ENCODE results near the gene NKG7. TPM values are rescaled to one million over a fixed set of nuclear protein-coding genes. Genes with fewer than 3 reads are reported as not detected.

NKG7 gene
- total and polyA plus RNA-seq, 9 donors, result 0.80 to 3.9 (median 2.1) TPM

DNA sequence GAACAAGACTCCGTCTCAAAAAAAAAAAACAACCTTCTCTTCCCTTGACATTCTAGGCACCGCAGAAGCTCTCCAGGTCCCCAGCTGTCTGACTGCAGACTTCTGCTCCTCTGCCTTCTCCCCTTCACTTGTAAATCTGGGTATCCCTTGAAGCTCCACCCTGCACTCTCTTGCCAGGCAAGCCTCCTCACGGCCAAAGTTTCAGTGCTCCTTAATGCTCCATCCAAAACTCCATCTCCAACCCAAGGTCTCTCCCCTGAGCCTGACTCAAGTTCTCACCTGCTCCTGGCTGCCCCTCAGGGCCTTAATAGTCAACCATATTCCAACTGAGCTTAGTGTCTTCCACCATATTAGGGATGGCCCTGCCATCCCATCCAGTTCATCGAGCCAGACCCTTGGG is 2.2 kb downstream of the NKG7 start:
- Histone ChIP-seq H3K4me1 (ENCODE audit: control insufficient read depth, insufficient read depth, low read length) (peaks cover 21% of the 10 kb centered on the region), H3K27me3 (ENCODE audit: control insufficient read depth, insufficient read depth, low read length) (no peaks in the 10 kb centered on the region), H3K9me3 (replicated peaks; ENCODE audit: control insufficient read depth, low read depth, low read length) (no peaks in the 10 kb centered on the region), H3K36me3 (ENCODE audit: control insufficient read depth, insufficient read depth, low read length) (no peaks in the 10 kb centered on the region), H3K27ac (ENCODE audit: low read length) (no peak overlapping the region), H3K4me3 (ENCODE audit: low read length) (no peak overlapping the region)
- no peak for DNase-seq
- WGBS (ENCODE audit: insufficient coverage), result 72% methylated on average over 3 of the region's 4 CpGs

DNA sequence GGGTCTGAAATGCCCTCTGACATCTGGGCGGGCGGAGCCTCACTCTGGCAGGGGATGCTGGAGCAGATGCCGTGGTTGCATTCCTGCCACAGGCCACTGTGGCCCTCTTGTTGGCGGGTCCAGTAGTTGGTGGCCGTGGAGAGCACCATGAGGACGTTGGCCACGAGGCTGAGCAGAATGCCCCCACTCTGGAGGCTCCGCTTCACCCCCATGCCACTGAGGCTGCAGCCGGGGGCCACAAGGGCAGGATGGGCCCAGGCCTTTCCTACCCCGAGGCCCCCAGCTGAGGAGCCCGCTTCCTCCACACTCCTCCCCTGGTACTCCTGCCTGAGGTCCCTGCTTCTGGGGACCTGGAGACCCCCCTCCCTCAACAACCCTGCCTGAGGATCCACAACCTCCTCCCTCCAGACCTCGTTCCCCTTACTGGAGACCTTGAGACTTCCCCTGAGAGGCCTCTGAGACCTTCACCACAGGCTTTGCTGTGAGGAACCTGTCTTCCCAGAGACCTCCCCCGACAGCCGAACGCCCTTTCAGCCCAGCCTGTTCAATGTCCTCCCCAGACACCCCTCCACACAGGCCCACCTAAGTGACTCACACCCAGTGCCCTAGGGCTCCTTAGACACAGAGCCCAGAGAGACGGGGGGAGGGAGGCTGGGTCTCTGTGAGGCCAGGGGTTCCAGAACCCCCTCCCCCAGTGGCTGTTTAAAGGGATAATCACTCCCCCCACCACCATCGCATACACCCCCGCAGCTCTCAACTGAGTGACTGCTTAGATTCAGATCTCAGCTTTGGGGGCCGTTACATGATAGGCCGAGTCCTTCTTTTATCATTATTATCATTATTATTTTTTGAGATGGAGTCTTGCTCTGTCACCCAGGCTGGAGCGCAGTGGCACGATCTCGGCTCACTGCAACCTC is 3.8 kb downstream of the NKG7 start, which contains the start of gene CLDND2:
Gene CLDND2, minus strand, starts transcription at position 638 of the 917 bp plus-strand sequence. Its CDS starts 426 bp downstream, at position 212.
- Histone ChIP-seq H3K4me1 (ENCODE audit: control insufficient read depth, insufficient read depth, low read length) (peaks cover 24% of the 10 kb centered on the region), H3K27me3 (ENCODE audit: control insufficient read depth, insufficient read depth, low read length) (no peaks in the 10 kb centered on the region), H3K9me3 (replicated peaks; ENCODE audit: control insufficient read depth, low read depth, low read length) (no peaks in the 10 kb centered on the region), H3K27ac (ENCODE audit: low read length) (peak within 1 kb of the TSS; percentile 99), H3K4me3 (ENCODE audit: low read length) (peak within 1 kb of the TSS; percentile 85), H3K36me3 (ENCODE audit: control insufficient read depth, insufficient read depth, low read length) (no peaks in the 10 kb centered on the region)
- WGBS (ENCODE audit: insufficient coverage), result 33% methylated on average over 12 of the region's 23 CpGs
- peak; percentile 30 for DNase-seq

DNA sequence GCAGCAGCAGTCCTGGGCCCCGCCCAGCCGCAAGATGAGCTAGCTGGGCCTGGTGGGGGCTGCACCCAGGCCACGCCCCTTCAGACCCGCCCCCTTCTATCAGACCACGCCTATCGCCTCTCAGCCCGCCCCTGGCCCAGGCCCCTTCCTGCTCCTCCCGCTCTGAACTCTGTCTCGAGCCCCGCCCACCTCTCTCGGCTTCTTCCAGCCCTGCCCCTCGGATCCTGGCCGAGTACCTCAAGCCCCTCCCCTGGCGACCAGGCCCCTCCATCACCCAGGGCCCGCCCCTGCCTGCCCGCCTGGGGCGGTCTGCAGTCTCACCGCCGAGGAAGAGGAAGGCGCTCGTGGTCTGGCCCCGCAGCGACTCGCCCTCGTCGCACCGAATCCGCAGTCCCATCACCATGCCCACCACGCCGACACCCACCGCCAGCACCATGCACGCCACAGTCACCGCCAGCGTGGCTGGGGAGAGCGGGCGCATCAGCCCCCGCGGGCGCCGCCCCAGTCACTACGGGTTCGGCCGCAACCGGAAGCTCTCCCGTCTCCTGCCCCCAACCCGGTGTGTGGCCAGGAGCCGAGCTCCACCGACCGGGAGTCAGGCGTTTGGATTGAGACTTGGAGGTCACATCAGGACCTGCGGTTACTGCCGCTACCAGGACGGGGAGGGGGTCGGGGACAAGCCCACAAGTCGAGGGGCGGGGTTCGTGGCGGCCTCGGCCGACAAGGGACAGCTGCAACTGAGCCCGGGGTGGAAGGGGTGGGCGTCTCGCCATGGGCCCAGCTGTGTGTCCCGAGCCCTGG is 4.7 kb downstream of the NKG7 start:
- H3K4me3 ChIP-seq (ENCODE audit: low read length), result peak overlapping the region; percentile 85
- H3K36me3 ChIP-seq (ENCODE audit: control insufficient read depth, insufficient read depth, low read length), result no peaks in the 10 kb centered on the region
- WGBS (ENCODE audit: insufficient coverage), result under 1% methylated on average over 63 of the region's 64 CpGs
- DNase-seq, result peak; percentile 99
- H3K4me1 ChIP-seq (ENCODE audit: control insufficient read depth, insufficient read depth, low read length), result peaks cover 24% of the 10 kb centered on the region
- no peaks in the 10 kb centered on the region for H3K27me3 ChIP-seq (ENCODE audit: control insufficient read depth, insufficient read depth, low read length)
- peak overlapping the region; percentile 99 for H3K27ac ChIP-seq (ENCODE audit: low read length)
- H3K9me3 ChIP-seq (replicated peaks; ENCODE audit: control insufficient read depth, low read depth, low read length), result no peaks in the 10 kb centered on the region

DNA sequence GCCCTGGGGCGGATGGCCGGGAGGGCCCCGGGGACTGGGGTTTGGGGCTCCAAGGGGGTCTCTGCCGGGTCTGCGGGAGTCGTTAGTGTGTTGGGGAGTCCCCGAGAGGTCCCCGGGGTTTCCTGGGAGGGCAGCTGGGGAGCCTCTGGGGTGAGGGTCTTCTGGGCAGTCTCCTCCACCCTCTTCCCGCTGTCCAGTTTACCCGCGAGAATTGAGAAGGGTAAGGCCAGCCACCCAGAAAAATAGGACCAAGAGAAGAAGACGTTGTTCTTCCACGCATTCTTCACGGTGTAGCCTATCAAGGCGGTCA is 5.2 kb downstream of the NKG7 start:
- H3K36me3 ChIP-seq (ENCODE audit: control insufficient read depth, insufficient read depth, low read length), result no peaks in the 10 kb centered on the region
- H3K27ac ChIP-seq (ENCODE audit: low read length), result peak overlapping the region; percentile 99
- H3K4me1 ChIP-seq (ENCODE audit: control insufficient read depth, insufficient read depth, low read length), result peaks cover 24% of the 10 kb centered on the region
- H3K4me3 ChIP-seq (ENCODE audit: low read length), result peak overlapping the region; percentile 85
- H3K9me3 ChIP-seq (replicated peaks; ENCODE audit: control insufficient read depth, low read depth, low read length), result no peaks in the 10 kb centered on the region
- H3K27me3 ChIP-seq (ENCODE audit: control insufficient read depth, insufficient read depth, low read length), result no peaks in the 10 kb centered on the region
- WGBS (ENCODE audit: insufficient coverage), result 0% methylated on average over 9 of the region's 15 CpGs
- DNase-seq, result no peak

DNA sequence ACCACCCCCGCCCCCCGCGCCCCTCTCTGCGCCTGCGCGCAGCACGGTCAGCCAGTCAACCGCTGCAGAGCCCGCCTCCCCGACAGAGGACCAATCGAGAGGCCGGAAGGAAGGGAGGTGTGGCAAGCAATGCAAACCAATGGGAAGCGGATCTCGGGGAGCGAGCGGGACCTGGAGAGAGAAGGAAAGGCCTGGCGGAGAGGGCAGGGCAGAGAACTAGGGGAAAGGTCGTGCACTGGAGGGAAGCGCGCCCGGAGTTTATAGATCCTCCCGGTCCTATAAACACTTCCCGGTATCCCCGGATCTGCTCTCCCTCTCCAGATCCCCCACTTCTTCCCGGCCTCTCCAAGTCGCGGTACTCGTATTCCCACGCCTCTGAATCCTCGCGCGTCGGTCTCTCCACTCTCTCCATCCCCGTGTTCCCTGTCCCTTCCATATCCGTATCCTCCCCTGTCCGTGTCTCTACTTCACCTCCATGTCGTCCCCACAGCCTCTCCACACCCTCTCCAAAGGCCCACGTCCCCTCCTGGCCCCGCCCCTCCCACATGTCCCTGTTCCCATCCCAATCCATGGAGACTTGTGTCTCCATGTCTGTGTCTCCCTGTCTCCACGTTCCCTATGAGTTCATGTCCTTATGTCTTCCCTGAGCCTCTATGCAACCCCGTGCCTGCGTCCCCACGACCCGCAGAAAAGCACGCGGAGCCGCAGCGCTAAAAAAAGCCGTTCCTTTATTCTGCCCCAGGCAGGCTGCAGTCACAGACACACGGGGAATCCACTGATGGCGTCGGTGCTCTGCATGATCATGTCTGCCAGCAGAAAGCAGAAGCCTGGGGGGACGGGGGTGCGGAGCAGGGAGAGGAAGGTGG is 5.8 kb downstream of the NKG7 start:
- peak; percentile 99 for DNase-seq
- H3K27ac ChIP-seq (ENCODE audit: low read length), result peak overlapping the region; percentile 99
- 0% methylated on average over 46 of the region's 54 CpGs for WGBS (ENCODE audit: insufficient coverage)
- H3K27me3 ChIP-seq (ENCODE audit: control insufficient read depth, insufficient read depth, low read length), result no peaks in the 10 kb centered on the region
- peak overlapping the region; percentile 85 for H3K4me3 ChIP-seq (ENCODE audit: low read length)
- H3K4me1 ChIP-seq (ENCODE audit: control insufficient read depth, insufficient read depth, low read length), result peaks cover 24% of the 10 kb centered on the region
- H3K9me3 ChIP-seq (replicated peaks; ENCODE audit: control insufficient read depth, low read depth, low read length), result no peaks in the 10 kb centered on the region
- no peaks in the 10 kb centered on the region for H3K36me3 ChIP-seq (ENCODE audit: control insufficient read depth, insufficient read depth, low read length)

DNA sequence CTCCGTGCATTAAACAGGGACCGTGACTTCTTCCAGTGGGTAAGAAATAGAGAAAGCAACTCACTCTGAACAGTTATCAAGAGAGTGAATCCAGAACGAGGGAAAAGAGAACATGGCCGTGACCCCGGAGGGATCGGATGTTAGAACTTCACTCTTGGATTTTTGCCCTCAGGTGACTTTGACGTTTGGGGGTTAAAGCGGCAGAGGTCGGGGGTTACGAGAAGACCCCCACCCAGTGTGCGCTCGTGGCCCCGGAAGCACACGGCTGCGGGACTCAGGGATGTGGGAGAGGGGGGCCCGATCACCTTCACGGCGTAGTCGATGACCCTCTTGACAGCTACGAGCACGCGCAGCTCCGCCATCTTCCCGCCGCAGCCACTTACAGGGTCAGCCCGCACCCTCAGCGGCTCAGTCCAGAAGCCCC is 6.5 kb downstream of the NKG7 start, which contains the start of gene ETFB:
Gene ETFB, minus strand, starts transcription at position 424 of the 424 bp plus-strand sequence. Its CDS starts 62 bp downstream, at position 362.
- Histone ChIP-seq H3K4me1 (ENCODE audit: control insufficient read depth, insufficient read depth, low read length) (peaks cover 24% of the 10 kb centered on the region), H3K36me3 (ENCODE audit: control insufficient read depth, insufficient read depth, low read length) (no peaks in the 10 kb centered on the region), H3K27ac (ENCODE audit: low read length) (peak within 1 kb of the TSS; percentile 99), H3K27me3 (ENCODE audit: control insufficient read depth, insufficient read depth, low read length) (no peaks in the 10 kb centered on the region), H3K9me3 (replicated peaks; ENCODE audit: control insufficient read depth, low read depth, low read length) (no peaks in the 10 kb centered on the region), H3K4me3 (ENCODE audit: low read length) (peak within 1 kb of the TSS; percentile 85)
- no peak for DNase-seq
- 1% methylated on average over 21 of the region's 27 CpGs for WGBS (ENCODE audit: insufficient coverage)

DNA sequence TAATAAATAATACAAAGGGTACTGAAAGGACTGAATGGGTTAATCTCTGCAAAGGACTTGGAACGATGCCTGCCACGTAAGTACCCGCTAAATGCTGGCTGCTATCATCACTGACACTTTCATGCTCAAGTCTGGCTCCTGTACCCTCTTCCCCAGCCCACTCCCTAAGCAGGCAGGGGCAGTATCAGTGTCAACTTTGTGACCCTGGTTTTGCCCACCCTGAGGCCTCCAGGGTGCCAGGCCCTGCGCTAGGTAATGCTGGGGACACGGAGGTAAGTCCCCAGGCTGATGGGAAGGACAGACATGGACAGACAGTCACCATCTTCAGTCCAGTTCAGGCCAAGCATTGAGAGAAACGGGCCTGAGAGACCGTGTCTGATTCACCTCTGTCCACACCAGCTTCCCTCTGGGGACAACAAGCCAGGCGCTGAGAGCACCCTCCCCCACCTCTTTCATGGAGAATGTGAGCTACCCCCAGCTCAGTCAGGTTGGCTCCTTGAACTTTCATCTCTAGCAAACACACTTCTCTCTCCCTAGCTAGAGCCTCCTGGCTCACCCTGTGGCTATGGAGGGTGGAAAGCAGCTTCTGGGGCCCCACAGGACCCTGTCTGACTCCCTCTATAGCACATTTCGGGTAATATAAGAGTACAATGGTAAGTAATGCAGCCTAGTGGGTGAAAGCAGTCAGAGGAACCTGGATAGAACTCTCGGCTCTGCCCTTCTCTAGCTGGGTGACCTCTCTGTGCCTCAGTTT is 7.1 kb downstream of the NKG7 start:
- DNase-seq, result peak; percentile 49
- 16% methylated on average over 7 of the region's 10 CpGs for WGBS (ENCODE audit: insufficient coverage)
- H3K27me3 ChIP-seq (ENCODE audit: control insufficient read depth, insufficient read depth, low read length), result no peaks in the 10 kb centered on the region
- H3K4me3 ChIP-seq (ENCODE audit: low read length), result peak overlapping the region; percentile 81
- H3K36me3 ChIP-seq (ENCODE audit: control insufficient read depth, insufficient read depth, low read length), result no peaks in the 10 kb centered on the region
- peaks cover 24% of the 10 kb centered on the region for H3K4me1 ChIP-seq (ENCODE audit: control insufficient read depth, insufficient read depth, low read length)
- H3K9me3 ChIP-seq (replicated peaks; ENCODE audit: control insufficient read depth, low read depth, low read length), result no peaks in the 10 kb centered on the region
- H3K27ac ChIP-seq (ENCODE audit: low read length), result peak overlapping the region; percentile 70

DNA sequence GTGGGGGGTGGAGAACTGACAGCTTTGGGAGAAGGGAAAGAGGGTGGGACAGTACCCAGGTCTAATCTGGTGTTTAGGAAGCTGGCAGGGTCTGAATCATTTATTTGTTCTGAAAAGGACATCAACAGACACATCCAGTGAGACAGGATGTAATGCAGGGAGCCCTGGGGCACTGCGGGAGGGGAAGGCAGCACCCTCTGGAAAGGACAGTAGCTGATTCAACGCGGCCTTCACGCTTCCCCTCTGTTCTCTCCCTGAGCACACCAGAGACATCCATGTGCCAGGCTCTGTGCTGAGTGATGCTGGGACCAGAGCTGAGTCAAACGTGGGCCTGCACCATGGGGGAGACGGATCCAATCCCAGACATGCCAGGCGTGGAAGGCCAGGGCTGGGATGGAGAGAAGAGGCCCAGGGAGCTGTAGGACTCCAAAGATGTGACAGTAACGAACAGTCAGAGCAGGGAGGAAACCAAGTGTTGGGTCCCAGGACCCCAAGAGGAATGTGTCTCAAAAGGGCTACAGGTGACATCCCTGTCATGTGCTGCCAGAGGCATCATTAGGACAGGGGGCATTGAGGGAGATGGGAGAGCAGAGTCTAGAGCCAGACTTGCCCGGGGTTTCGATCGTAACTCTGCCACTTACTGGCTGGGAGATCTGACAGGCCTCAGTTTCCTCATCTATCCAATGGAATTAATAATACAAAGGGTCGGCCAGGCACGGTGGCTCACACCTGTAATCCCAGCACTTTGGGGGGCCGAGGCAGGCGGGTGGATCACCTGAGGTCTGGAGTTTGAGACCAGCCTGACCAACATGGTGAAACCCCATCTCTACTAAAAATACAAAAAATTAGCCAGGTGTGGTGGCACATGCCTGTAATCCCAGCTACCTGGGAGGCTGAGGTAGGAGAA is 8.0 kb downstream of the NKG7 start:
- H3K36me3 ChIP-seq (ENCODE audit: control insufficient read depth, insufficient read depth, low read length), result no peaks in the 10 kb centered on the region
- peaks cover 24% of the 10 kb centered on the region for H3K4me1 ChIP-seq (ENCODE audit: control insufficient read depth, insufficient read depth, low read length)
- H3K4me3 ChIP-seq (ENCODE audit: low read length), result no peak overlapping the region
- no peak overlapping the region for H3K27ac ChIP-seq (ENCODE audit: low read length)
- no peak for DNase-seq
- H3K27me3 ChIP-seq (ENCODE audit: control insufficient read depth, insufficient read depth, low read length), result no peaks in the 10 kb centered on the region
- no peaks in the 10 kb centered on the region for H3K9me3 ChIP-seq (replicated peaks; ENCODE audit: control insufficient read depth, low read depth, low read length)
- WGBS (ENCODE audit: insufficient coverage), result 76% methylated on average over 4 of the region's 15 CpGs

All from muscle of leg (tissue), 11 donors.